GM12874 (cell line): Measurements from ENCODE around the gene COG2.

Source experiments
- TF ChIP-seq, protein P1 (sequence below): IDR thresholded peaks from 2 replicates; pipeline ENCODE4 v1.5.1; 2011; ENCODE audit warnings: low read depth, mild to moderate bottlenecking, control low read depth, low read length, moderate library complexity; ENCODE audit not compliant: insufficient read depth

COG2 gene

DNA sequence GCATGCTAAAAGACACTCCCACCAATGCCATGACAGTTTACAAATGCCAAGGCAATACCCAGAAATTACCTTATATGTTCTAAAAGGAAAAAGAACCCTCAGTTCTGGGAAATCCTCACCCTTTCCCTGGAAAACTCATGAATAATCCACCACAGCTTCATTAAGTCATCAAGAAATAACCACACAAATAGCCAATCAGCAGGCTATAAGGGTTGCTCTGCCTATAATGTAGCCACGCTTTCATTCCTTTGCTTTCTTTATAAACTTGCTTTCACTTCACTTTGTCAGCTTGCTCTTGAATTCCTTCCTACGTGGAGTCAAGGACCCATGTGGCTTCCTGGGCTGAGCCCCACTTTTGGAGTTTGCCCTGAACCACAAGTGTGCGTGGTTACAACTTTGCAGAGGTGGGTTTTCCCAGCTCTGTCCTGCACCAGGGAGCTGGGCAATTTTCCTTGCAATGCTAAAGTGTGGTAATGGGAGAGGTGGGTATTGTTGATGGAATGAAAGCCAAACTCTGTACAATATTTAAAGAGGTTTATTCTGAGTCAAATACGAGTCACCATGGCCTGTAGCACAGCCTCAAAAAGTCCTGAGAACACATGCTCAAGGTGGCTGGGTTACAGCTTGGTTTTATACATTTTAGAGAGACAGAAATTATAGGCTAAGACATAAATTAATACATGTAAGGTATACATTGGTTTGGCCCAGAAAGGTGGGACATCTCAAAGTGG is 42.2 kb upstream of the COG2 start:
- TF ChIP-seq, protein P1, sequence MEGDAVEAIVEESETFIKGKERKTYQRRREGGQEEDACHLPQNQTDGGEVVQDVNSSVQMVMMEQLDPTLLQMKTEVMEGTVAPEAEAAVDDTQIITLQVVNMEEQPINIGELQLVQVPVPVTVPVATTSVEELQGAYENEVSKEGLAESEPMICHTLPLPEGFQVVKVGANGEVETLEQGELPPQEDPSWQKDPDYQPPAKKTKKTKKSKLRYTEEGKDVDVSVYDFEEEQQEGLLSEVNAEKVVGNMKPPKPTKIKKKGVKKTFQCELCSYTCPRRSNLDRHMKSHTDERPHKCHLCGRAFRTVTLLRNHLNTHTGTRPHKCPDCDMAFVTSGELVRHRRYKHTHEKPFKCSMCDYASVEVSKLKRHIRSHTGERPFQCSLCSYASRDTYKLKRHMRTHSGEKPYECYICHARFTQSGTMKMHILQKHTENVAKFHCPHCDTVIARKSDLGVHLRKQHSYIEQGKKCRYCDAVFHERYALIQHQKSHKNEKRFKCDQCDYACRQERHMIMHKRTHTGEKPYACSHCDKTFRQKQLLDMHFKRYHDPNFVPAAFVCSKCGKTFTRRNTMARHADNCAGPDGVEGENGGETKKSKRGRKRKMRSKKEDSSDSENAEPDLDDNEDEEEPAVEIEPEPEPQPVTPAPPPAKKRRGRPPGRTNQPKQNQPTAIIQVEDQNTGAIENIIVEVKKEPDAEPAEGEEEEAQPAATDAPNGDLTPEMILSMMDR: no peak

DNA sequence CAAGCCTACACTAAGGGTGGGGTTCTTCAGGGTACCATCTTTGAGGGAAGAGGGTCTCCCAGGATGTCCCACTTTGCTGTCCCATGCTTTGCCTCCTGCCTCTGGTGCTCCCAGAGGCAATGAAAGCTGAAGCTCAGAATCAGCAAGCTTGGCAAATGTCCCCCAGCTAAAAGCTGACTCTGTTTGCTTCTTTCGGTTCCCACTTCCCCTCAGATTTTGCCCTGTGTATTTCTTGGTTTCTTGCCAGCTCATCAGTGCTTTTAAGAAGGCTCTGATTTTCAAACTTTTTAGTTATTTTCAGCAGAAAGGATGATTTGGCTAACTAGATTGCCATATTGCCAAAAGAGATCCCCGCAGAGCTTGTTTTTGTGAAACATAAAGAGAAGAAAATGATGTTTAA is 33.1 kb upstream of the COG2 start:
- TF ChIP-seq, protein P1: no peak

DNA sequence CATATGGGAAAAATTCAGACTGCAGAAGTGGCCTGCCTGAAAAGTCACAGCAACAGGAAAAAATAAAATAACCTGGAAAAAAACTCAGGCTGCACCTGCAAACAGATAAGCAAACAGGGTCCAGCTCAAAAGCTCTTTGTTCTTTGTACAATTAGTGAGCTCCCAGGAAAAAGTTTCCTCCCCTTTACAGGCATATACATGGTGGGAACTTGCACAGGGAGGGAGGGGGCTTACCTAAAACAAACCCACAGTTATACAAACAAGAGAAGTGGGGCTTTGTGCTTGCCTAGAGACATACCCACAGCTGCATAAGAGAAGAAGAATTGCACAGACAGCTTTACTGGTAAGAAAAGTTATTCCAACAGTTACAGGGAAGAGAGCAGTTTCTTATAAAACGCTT is 31.7 kb upstream of the COG2 start:
- TF ChIP-seq, protein P1: no peak

DNA sequence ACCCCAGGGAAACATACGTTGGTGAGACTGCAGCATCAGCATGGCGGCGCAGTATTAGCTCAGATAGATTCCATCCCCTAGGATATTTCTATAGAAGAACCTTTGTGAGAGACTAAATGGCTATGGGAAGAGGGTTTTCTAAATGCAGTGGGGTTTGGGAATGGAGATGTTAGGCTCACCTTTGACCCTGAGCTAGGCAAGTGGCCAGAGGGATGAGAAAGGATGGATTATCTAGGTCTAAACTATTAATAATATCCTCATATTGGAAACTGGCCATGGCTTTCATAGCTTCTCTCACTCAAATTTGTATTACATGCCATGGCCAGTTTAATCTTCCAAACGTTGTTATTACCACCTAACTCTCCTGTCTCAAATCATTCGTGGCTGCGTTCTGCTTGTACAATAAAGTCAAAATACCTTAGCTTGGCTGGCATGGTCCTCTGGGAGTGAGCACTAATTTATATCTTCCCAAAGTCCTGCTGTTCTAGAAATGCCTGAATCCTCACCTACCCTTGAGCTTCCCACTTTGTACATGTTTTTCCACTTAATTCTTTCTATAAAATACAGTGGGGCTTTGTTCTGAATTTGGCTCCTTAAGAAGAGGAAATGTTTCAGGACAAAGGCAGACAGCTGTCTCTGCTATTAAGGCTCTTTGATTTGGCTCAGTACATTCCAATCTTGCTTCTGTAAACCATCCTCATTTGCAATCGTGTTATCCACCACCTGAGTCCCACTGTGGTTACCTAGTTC is 31.0 kb upstream of the COG2 start:
- TF ChIP-seq, protein P1: no peak

DNA sequence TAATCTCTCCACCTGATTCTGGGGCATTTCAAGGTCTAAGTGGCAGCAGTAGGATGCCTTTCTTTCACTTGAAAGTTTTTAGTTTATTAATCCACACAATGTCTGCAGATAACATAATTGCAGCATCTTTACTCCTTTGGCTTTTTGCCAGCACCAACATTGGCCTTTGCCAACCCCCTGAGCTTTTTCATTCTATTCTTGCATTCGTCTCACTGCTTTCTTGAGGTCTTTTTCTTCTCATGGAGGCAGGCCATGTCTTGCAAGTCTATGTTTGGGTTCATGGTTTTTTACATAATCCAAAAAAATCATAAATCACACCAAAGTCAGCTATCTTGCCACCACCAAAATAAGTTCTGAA is 30.4 kb upstream of the COG2 start:
- TF ChIP-seq, protein P1: no peak

DNA sequence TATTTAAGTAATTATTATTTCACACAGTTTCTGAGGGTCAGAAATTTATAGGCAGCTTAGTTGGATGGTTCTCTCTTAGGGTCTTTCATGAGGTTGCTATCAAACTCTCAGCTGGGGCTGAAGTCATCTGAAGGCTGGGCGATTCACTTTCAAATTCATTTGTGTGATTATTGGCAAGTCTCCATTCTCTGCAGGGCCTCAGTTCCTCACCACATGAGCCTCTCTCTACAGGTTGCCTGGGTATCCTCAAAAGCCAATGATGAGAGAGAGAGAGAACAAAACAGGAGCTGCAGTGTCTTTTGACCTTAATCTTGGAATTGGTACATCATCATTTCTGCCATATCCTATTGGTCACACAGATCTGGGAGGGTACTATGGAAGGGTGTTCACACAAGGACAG is 29.6 kb upstream of the COG2 start:
- TF ChIP-seq, protein P1: no peak

DNA sequence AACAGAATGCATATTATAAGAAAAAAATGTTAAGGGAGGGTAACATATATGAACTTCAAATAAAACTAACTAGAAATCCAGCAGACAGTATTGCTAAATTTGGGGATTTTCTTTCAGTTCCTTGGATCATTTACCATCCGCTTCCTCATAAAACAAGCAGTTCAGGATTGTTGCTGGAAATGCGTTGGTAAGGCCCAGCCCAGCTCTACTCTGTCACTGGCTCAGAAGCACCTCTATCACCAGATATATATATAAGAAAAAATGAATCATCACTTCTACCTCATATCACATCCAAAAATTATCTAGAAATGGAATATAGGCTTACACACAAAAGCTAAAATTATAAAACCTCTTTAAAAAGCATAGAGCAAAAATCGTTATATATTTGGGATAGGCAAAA is 28.2 kb upstream of the COG2 start:
- TF ChIP-seq, protein P1: no peak
